Inflammatory macrophage treated with lipopolysaccharide for 1 hour (primary cell): ENCODE measurements around the gene FAT3.

Source experiments
- DNase-seq, 2 donors: peaks; one replicate each; pipeline ENCODE4 v3.0.0-alpha.2; 2020 to 2022

FAT3 gene

DNA sequence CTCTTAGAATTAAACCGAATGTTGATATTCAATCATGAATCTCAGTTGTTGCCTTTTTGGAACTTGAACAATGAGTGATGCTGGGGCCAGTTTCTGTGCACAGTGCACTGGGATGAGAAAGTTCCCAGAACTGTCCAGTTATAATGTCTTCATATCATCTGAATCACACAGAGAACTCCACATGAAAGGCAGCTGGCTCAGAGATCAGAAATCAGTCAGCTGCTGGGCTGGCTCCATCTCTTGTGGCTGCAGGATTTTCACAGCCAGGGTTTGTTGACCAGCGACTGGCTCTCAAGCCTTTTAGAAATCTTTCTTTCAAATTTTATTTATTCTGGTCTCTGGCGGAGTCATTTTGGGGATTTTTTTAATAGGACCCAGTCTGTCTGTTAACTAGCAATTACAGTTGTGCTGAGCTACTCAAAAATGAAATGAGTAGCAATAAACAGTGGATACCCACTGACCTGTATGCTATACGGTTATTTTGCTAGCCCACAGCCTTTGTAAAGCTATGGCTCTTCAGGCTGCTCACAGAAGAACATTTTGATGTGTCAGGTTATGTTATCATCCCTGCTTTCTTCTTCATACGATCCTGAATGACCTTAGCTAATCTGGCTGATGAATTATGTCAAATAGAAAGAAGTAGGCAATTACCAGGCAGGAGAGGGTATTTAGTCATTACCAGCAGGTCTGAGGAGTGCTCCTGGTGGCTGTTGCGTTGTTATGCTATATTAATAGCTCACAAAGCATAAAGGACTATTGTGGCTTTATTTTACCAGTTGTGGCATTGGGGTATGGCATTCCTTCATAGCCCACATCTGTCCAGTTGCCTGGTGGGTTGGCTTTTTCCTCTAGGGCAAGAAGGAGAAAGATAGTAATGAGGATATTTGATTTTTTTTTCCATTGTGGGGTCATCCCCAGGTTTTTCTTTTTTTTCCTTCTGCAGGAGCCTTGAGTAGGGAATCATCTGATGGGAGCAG is 3.6 kb downstream of the FAT3 start:
- DNase-seq = no peak

DNA sequence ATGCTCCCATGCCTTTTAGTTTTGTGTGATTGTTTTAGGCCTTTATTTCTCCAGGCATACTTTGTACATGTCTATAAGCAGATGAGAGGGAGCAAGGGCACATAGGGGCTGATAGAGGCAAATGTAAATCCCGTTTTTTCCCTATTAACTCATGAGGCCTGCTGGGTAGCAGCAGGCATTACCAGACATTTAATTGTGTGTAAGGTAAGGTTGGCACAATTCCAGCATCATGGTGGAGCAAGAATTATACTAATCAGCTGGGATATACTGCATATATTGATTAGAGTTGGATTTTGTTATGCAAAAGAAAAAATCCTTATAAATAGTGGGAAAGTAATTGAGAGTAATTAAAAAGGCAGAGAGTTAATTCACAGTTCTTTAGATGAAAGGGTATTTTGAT is 12.2 kb downstream of the FAT3 start:
- no peak for DNase-seq

DNA sequence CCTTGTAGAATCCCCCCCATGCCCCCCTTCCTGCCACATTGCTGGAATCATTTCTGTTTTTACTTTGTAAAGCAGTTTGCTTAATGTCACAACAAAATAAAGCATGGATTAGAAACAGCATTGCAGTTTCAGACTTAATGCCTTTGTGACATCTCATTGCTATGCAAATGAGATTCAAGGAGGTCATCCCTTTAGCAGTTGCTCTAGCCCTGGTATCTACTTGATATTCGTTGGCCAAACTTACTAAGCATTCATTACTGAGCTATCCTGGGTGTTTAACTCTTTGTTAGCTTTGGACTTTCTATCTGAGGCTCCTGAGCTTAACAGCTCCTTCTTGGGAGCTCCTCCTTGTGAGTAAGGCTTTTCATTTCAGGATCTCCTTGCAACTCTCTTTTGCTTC is 16.3 kb downstream of the FAT3 start:
- DNase-seq = no peak

DNA sequence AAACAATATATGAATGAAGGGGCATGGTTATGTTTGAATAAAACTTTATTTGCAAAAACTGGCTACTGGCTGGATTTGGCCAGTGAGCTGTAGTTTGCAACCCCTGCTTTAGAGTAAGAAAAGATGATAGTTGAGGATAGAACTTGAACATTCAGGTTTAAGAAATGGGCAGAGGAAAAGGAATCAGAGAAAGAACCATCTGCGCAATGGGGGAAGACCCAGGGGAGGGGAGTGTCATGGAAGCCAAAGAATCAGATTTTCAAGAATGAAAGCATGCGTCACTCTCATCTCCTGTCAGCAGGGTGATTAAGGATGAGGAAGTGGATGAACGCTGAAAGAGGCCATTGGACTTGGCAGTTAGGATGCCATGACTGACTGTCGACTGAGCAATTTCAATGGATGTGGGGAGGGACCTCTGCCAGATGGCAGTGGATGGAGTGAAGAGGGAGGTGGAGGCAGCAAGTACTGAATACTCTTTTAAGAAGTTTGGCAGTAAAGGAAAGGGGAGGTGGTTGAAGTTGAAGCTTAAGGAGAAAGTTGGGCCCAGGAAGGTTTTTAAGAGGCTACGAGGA is 21.2 kb downstream of the FAT3 start:
- no peak for DNase-seq

DNA sequence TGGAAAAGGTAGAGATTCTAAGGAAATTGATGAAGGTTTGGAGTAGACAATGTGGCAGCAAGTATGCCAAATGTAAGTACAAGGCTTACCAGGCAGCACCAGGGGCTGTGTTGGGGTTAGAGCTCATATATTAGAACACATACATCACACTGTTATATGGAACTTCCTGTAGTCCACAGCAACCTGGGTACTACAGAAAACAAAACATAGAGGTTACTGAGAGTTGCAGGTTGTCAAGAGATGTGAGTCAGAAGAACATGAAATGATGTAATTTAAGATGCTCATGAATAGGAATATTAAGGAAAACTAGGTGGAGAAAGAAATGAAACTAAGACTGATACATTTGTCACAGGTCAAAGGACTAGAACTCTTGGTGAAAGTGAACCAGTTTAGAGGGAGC is 22.0 kb downstream of the FAT3 start:
- no peak for DNase-seq

DNA sequence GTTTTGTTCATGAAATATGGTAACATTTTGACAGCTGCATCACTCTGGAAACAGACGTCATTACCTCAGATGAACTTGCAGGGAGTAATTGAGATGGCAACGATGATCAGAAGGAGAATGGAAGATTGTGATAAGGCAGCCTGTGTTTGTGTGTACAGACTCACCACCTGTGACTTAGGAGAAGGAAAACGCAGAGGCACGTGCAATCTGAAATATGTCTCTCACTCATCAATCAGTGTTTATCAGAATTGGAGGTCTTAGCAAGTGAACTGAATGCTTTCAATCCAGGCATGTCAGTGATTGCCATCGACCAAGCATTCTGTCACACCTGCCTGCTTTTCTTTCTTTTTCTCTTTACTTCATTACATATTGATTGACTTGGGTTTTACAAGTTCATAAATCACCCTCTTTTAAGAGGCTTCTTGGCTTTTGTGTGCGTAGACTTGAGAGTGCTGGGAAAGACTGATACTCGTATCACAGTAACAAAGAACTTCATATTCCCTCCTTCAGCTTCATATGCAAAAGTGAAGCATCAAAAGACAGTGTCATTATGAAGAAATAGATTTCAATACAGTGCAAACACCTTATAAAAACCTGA is 24.6 kb downstream of the FAT3 start:
- DNase-seq = no peak

DNA sequence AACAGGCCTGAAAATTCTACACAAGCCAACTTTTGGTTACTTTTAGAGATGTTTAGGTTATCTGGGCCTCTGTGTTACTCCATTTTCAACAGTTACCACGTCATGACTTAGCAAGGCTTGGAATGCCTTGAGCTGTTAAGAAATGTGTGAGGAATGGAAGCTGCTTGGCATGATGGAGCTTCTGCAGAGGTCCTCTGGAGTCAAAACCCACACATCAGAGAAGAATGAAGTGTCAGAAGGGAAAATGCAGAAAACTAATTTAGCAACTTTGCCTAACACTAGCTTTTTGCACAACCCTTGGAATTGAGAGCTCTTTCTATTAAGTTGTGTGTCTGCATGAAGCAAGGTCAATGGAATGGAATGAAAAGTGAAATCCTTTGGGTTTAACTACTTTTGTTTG is 27.4 kb downstream of the FAT3 start:
- no peak for DNase-seq

DNA sequence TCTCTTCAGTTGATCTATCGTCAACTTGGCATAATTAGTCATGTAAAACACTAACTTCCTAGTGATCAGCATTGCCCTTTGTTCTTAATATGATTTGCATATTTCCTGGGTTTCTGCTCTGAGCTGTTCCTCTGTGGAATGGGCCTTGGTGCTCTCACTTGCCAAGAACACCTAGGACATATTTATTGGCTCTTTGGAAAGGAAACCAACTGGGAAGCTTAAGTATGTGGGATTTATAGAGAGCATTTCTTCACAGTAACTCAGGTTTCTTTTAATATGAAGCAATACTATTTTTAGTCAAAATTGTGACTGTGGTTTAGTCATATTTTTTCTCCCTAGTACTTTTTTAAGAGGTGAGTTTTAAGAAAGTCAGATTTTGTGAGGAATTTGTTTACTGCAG is 28.8 kb downstream of the FAT3 start:
- DNase-seq = no peak

DNA sequence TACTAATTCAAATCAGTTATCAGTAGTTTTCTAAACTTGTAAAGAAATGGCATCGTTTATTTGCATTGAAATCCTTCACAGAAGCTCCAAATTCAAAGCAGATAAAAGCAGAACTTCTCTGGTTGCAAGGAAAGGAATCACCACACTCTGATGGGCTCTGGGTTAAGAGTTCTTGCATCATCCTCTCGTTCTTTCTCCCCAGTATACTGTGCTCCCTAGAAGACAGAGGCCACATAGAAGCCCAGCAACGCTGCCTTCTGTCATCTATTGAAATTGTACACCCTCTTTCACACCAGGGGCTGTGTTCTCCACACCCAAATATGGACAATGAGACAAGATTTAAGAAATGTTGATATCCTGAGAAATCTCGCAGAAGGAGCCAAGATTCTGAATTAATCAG is 29.3 kb downstream of the FAT3 start:
- DNase-seq = no peak

DNA sequence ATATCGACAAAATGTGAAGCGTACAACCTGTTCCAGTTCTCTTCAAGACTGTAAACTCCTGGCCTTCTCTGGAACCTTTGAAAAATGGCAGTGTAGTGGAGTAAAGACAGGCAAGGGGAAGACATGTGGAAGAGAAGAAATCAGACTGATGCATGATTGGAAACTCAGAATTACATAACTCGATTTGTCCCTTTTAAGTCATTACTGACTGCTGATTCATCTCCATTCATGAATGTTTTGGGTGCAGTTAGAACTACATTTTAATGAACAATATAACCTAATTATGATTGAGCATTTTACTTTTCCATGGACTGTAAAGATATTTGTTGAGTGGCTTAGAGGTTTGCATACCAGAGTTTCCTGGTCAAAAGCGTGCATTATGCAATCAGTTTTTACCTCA is 32.9 kb downstream of the FAT3 start:
- no peak for DNase-seq

DNA sequence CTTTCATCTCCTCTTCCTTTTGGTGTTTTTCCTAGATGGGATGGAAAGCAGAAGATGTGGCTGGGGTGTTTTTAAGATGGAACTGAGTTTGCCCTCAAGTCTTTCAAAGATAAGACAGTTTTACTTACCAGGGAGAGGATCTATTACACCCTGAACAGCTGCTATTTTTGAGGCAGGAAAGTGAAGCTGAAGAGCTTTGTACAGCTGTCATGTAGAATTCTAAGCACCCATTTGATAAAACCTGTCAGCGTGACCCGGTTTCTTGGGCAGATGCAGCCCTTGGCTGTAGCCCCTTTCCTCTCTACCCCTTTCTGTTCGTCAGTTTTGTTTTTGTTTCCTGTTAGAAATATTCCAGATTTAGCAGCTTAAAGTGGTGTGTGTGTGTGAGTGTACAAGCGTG is 35.2 kb downstream of the FAT3 start:
- no peak for DNase-seq

DNA sequence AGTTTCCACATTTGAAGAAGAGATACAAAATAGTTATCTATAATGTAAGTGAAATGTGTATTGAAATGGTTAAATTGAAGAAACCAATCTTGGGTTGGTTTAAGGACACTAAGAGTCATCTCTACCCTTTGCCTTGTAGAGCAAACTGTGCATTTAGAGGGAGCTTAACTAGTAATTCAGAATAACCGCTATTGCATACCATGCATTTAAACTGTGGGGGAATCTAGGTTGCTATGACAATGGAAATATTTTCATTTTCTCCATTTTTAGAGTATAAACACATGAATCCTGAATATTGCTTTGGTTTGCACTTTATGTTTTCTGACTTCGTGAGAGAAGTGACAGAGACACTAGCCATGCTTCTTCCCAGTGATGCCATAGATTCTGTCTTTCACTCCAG is 39.7 kb downstream of the FAT3 start:
- no peak for DNase-seq

DNA sequence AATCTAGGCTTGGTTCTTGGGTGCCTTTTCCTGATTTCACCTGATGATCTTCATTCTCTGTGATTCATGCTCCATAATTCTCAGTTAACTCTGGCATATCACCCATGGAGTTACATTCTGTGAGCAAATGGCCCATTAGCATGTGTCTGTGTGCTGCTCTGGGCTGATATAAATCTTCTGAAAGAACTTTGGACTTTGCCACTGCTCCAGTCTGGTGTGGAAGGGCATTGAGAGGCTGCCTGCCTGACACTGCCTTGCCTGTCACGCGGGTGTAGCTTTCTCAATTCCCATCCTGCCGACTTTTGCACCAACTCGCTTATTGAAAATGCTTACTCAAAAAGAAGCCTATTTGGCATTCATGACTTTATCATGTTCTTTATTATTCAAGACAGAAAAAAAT is 42.2 kb downstream of the FAT3 start:
- DNase-seq = no peak

DNA sequence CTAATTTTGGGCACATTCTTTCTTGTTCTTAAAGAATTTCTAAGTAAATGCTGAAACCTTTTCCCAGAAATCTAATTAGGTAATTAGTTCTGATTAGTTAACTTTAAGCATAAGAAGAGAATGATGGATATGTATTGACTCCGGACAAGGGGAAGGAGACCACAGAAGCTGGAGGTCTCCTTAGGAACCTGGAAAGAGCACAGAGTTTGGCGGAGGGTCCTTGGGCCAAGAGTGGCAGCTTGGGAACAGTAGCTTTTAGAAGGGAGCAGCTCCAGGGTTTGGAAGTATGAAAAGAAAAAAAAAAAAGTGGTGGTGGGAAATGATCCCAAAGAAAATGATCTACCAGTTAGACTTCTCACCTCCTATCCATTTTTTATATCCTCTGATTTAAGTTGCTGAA is 42.7 kb downstream of the FAT3 start:
- DNase-seq = no peak

DNA sequence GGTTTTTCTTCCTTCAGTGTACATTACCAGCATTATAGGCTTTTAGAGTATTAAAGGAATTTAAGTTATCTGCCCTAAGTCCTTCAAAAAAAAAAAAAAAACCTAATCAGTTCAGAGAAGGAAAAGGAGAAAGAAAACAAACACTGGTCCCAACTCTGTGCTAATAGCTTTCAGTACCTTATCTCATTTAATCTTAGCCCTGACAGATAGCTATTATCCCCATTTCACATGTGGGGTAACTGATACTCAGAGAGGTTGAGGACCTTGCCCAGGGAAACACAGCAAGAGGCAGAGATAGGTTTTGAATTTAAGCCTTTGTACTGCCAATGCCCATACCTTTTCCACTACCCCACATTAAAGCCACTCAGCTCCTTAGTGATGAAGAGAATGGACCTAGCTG is 43.4 kb downstream of the FAT3 start:
- no peak for DNase-seq

DNA sequence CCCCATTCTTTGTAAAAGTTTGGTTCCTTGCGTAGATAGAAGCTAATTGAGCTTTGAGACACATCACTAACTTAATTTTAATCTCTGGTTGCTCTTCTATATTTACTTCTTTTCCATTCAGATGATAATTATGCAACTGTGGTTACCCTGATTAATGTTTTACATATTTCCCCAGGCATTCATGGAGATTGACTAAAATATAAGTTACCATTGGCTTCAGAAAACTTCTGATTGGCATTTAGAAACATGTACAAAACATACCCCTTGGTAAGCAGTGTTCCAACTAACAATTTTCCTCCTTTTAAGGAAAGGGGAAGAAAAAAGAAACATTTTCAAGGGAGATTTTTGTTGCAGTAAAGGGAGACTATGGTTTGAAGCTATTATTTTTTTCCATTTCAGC is 43.9 kb downstream of the FAT3 start:
- DNase-seq = no peak

DNA sequence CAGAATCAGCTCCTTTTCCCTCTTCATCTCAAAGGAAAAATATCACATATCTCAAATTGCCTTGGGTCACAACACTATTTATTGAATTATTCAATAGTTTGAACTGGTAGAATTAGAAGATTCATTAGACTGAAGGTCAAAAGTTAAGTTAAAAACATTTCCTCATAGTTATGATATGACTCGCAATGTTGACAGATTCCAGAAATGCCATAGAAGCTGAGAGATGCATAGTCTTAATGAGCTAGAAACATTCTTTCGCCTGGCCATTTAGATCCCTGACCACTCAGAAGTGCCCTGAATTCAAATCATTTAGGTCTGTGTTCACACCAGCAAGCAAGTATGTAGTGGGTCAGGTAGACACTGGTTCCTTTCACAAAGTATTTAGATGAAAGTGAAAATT is 44.4 kb downstream of the FAT3 start:
- no peak for DNase-seq

DNA sequence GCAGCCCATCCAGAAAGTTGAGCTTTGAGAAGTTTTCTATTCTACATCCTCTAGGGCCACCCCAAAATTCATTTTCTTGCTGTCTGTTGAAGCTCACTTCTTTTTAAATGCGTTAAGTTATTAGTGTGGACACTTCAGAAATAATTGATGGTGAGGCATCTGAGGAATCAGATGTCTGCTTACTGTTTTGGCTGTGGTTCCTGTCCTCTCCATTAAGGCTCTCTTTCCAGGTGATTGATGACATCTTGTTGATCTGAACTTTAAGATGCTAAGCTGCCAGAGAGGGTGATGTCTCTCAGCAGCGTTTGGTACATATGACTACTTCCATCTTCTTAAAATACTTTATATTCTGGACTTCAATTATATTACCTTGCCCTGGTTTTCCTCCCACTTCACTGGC is 45.2 kb downstream of the FAT3 start:
- no peak for DNase-seq

DNA sequence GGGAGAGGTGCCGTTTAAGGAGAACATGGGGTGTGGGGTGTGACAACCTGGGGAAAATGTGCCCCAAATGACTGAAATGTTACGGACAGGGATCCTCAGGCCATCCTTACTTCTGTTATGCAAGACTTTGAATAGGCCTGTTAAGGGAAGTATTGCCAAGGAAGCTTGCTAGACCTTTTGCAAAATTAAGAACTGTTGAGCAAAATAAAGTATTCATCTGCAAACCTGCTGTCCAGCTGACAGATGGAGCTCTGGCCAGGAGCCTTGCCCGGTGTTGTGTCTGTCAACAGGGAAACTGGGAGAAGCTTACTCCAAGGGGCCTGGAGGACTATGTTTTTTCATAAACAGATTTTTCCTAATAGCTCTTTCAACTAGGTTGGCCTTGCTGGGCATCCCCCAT is 48.0 kb downstream of the FAT3 start:
- no peak for DNase-seq
